IMR-90 (cell line): ENCODE data around the gene PSMB2. TPM values are rescaled to one million over a fixed set of nuclear protein-coding genes. Genes with fewer than 3 reads are reported as not detected.

Experiments
- ATAC-seq: fragments of 200-7000 bp; cut with Tn5 transposase; 2 replicates; pipeline ENCODE4 v1.9.1; 2020; ENCODE audit warnings: low read depth, mild to moderate bottlenecking, moderate library complexity
- BruUV-seq: library from RNA; stranded (reverse); fragments of 400-500 nt; replicated peaks from 2 replicates; lab custom pipeline; 2021; lab: Mats Ljungman, UMichigan
- CTCF ChIA-PET: fragments of 300-600 bp; formaldehyde crosslinking; extraction: SDS; loops from one replicate; lab custom pipeline; 2021; ENCODE audit warnings: antibody characterized with exemption; lab: Yijun Ruan, JAX
- POLR2A ChIA-PET: fragments of 300-600 bp; sonication (Branson Sonifier 250); formaldehyde crosslinking; loops from one replicate; lab custom pipeline; 2022; ENCODE audit warnings: antibody characterized with exemption; ENCODE audit not compliant: unreplicated experiment; lab: Charles Lee
- DNase-seq: peaks from one replicate; pipeline ENCODE4 v3.0.0; 2013
- H2AFZ ChIP-seq: replicated peaks from 2 replicates; pipeline ENCODE3; 2013; ENCODE audit warnings: low read length, mild to moderate bottlenecking; ENCODE audit not compliant: poor library complexity
- H2AK5ac ChIP-seq: 2 replicates; pipeline ENCODE4 v1.6.1; 2013; ENCODE audit warnings: low read depth, low read length, inconsistent platforms
- H2AK9ac ChIP-seq: replicated peaks from 2 replicates; pipeline ENCODE3; 2013; ENCODE audit warnings: mild to moderate bottlenecking, low read depth, low read length, moderate library complexity; ENCODE audit not compliant: poor library complexity
- H2BK120ac ChIP-seq: 2 replicates; pipeline ENCODE4 v1.6.1; 2013; ENCODE audit warnings: low read depth, low read length, inconsistent platforms
- H2BK15ac ChIP-seq: 3 replicates; pipeline ENCODE4 v1.6.1; 2013; ENCODE audit warnings: low read depth, low read length, inconsistent platforms
- H2BK20ac ChIP-seq: 2 replicates; pipeline ENCODE4 v1.6.1; 2013; ENCODE audit warnings: low read depth, mild to moderate bottlenecking, inconsistent platforms, low read length, moderate library complexity
- H2BK5ac ChIP-seq: 2 replicates; pipeline ENCODE4 v1.6.1; 2013; ENCODE audit warnings: mild to moderate bottlenecking, low read depth, low read length, inconsistent platforms; ENCODE audit not compliant: poor library complexity, severe bottlenecking
- H3K14ac ChIP-seq: replicated peaks from 2 replicates; pipeline ENCODE4 v1.6.1; 2013; ENCODE audit warnings: low read depth, low read length, inconsistent platforms
- H3K18ac ChIP-seq: 2 replicates; pipeline ENCODE4 v1.6.1; 2013; ENCODE audit warnings: low read depth, low read length, control low read depth
- H3K23ac ChIP-seq: 2 replicates; pipeline ENCODE4 v1.6.1; 2013; ENCODE audit warnings: low read depth, low read length, inconsistent platforms
- H3K27ac ChIP-seq: 2 replicates; pipeline ENCODE4 v1.5.1; 2013; ENCODE audit warnings: mild to moderate bottlenecking, control low read depth, low read length; ENCODE audit not compliant: insufficient read depth
- H3K27me3 ChIP-seq: 2 replicates; pipeline ENCODE4 v1.6.1; 2013; ENCODE audit warnings: low read length; ENCODE audit not compliant: control insufficient read depth, insufficient read depth
- H3K36me3 ChIP-seq: 2 replicates; pipeline ENCODE4 v1.6.1; 2013; ENCODE audit warnings: low read length, mixed read lengths; ENCODE audit not compliant: control insufficient read depth, insufficient read depth
- H3K4ac ChIP-seq: 2 replicates; pipeline ENCODE4 v1.6.1; 2013; ENCODE audit warnings: low read depth, low read length, inconsistent platforms
- H3K4me1 ChIP-seq: 2 replicates; pipeline ENCODE4 v1.6.1; 2013; ENCODE audit warnings: low read length, mixed read lengths; ENCODE audit not compliant: control insufficient read depth, insufficient read depth
- H3K4me2 ChIP-seq: 2 replicates; pipeline ENCODE4 v1.6.1; 2013; ENCODE audit warnings: low read depth, mild to moderate bottlenecking, control low read depth, low read length, moderate library complexity
- H3K4me3 ChIP-seq: 2 replicates; pipeline ENCODE4 v1.5.1; 2013; ENCODE audit warnings: low read depth, mild to moderate bottlenecking, control low read depth, low read length, moderate library complexity; ENCODE audit not compliant: insufficient read depth
- H3K56ac ChIP-seq: 2 replicates; pipeline ENCODE4 v1.6.1; 2013; ENCODE audit warnings: low read length, inconsistent platforms; ENCODE audit not compliant: insufficient read depth; ENCODE audit errors: extremely low read depth
- H3K79me1 ChIP-seq, 2 experiments: 2 replicates each; pipeline ENCODE4 v1.6.1; 2013; ENCODE audit warnings: low read length in 2 of 2, inconsistent platforms in 1 of 2, low read depth in 1 of 2
- H3K9ac ChIP-seq: 2 replicates; pipeline ENCODE4 v1.6.1; 2013; ENCODE audit warnings: low read depth, low read length, control low read depth
- H3K9me1 ChIP-seq: 2 replicates; pipeline ENCODE4 v1.6.1; 2013; ENCODE audit warnings: low read length, inconsistent platforms; ENCODE audit not compliant: insufficient read depth
- H3K9me3 ChIP-seq: 2 replicates; pipeline ENCODE4 v1.6.1; 2013; ENCODE audit warnings: low read length; ENCODE audit not compliant: control insufficient read depth, insufficient read depth
- H4K20me1 ChIP-seq: 2 replicates; pipeline ENCODE4 v1.6.1; 2013; ENCODE audit warnings: low read length, inconsistent platforms; ENCODE audit not compliant: insufficient read depth
- H4K5ac ChIP-seq: 2 replicates; pipeline ENCODE4 v1.6.1; 2013; ENCODE audit warnings: mild to moderate bottlenecking, low read depth, low read length, control low read depth
- H4K8ac ChIP-seq, 2 experiments: 2 replicates each; pipeline ENCODE4 v1.6.1; 2013; ENCODE audit warnings: low read depth in 2 of 2, low read length in 2 of 2, control low read depth in 1 of 2, inconsistent platforms in 1 of 2
- H4K91ac ChIP-seq: 2 replicates; pipeline ENCODE4 v1.6.1; 2013; ENCODE audit warnings: low read depth, low read length, inconsistent platforms; ENCODE audit not compliant: insufficient read depth
- CEBPB ChIP-seq: IDR thresholded peaks from 2 replicates; pipeline ENCODE4 v1.6.1; 2012; ENCODE audit warnings: low read depth, low read length, improper control_type of control experiment
- FOS ChIP-seq: fragments of 150-350 bp; IDR thresholded peaks from 2 replicates; pipeline ENCODE4 v1.6.1; 2016; ENCODE audit warnings: low read depth, low read length
- MAZ ChIP-seq: IDR thresholded peaks from 2 replicates; pipeline ENCODE4 v1.6.1; 2012; ENCODE audit warnings: low read depth, mild to moderate bottlenecking, low read length, improper control_type of control experiment, moderate library complexity, borderline replicate concordance
- MXI1 ChIP-seq: IDR thresholded peaks from 2 replicates; pipeline ENCODE4 v1.6.1; 2012; ENCODE audit warnings: low read depth, mild to moderate bottlenecking, low read length, moderate library complexity, borderline replicate concordance
- NFE2L2 ChIP-seq: fragments of 150-350 bp; IDR thresholded peaks from 2 replicates; pipeline ENCODE4 v1.6.1; 2016; ENCODE audit warnings: low read depth, mild to moderate bottlenecking, low read length
- WGBS, 2 experiments: methylation state at CpG; one replicate each; pipeline versions ENCODE4 v1.1.5 to v1.1.7; 2013; ENCODE audit warnings: missing lambda C conversion rate in 2 of 2; ENCODE audit not compliant: insufficient read length in 1 of 2; ENCODE audit errors: extremely low coverage in 2 of 2; 5-methylcytosine and 5-hydroxymethylcytosine counted together
- dilution Hi-C: fragments of 300-500 bp; cut with HindIII; formaldehyde crosslinking; loops from one replicate; pipeline ENCODE4 v1.14.3; 2018; ENCODE audit warnings: low sequenced_read_pairs; ENCODE audit not compliant: unreplicated experiment
- in situ Hi-C: fragments of 300-500 bp; cut with MboI; formaldehyde crosslinking; loops from 3 replicates; pipeline ENCODE4 v1.14.3; 2019; ENCODE audit warnings: low sequenced_read_pairs, inconsistent platforms, mixed read lengths
- intact Hi-C: fragments of 100-400 bp; cut with micrococcal nuclease; formaldehyde crosslinking; loops from 2 replicates; pipeline ENCODE4 v1.10.0; 2022
- polyA plus RNA-seq, 3 experiments: library from polyadenylated mRNA; depleted of rRNA; stranded (reverse); fragments of >200 nt; gene quantifications; 2 replicates each; pipeline ENCODE4 v1.2.3, GENCODE V29; 2012; ENCODE audit warnings: low replicate concordance in 1 of 3
- total RNA-seq: library from RNA; depleted of rRNA; stranded (reverse); fragments of >200 nt; gene quantifications from 2 replicates; pipeline ENCODE4 v1.2.3, GENCODE V29; 2012
- TF ChIP-seq, protein P1 (sequence below): conservative IDR thresholded peaks from 2 replicates; pipeline ENCODE4 v1.5.1; 2012; ENCODE audit warnings: mild to moderate bottlenecking, low read depth, low read length, improper control_type of control experiment

PSMB2 gene
- total and polyA plus RNA-seq, 2 of the 4 experiments (the other 2 are of a cell fraction) = 23.8 to 86.2 TPM

DNA sequence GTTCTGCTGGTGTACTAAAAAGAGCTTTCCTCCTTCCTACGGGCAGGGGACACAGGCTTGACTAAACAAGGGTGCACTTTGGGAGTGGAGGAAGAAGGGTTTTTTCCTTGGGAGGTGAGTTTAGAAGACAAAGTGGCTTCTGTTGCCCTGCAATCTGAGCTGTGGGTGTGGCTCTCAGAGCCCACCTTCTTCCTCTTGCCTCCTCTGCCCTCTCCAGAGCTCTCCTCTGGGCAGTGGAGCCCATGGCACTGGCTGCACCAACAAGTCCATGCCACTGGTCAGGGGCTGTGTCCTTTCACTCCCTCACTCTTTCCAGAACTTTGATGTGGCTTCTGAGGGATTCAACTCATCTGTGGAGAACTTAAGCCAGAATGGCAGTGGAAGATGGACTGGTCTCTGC, 25.6 kb upstream of the PSMB2 start:
- Histone ChIP-seq H3K4me1 (no peaks in the 10 kb centered on the region), H3K23ac (no peak overlapping the region), H3K56ac (no peak overlapping the region), H3K4me3 (no peak overlapping the region), H3K18ac (no peak overlapping the region), H3K4me2 (no peak overlapping the region), H3K79me1 (no peaks in the 10 kb centered on the region), H4K20me1 (no peaks in the 10 kb centered on the region), H3K14ac (no peak overlapping the region), H3K9me3 (no peaks in the 10 kb centered on the region), H2AK9ac (no peak overlapping the region), H2BK120ac (no peak overlapping the region), H2BK20ac (no peak overlapping the region), H2BK15ac (no peak overlapping the region), H3K27me3 (peaks cover 16% of the 10 kb centered on the region), H2AFZ (no peak overlapping the region), H3K36me3 (no peaks in the 10 kb centered on the region), H4K91ac (no peak overlapping the region), H3K9ac (no peak overlapping the region), H2AK5ac (no peak overlapping the region), H2BK5ac (no peak overlapping the region), H3K4ac (no peak overlapping the region), H3K9me1 (no peaks in the 10 kb centered on the region), H4K8ac (no peak overlapping the region), H4K5ac (no peak overlapping the region), H3K27ac (no peak overlapping the region)
- dilution Hi-C loops (no loop called here), intact Hi-C loops (no loop called here), in situ Hi-C loops (no loop called here)
- ChIA-PET POLR2A (no interaction called here), CTCF (no interaction called here)
- TF ChIP-seq MAZ (no peak), NFE2L2 (no peak), FOS (no peak), CEBPB (no peak), MXI1 (no peak)
- TF ChIP-seq, protein P1, sequence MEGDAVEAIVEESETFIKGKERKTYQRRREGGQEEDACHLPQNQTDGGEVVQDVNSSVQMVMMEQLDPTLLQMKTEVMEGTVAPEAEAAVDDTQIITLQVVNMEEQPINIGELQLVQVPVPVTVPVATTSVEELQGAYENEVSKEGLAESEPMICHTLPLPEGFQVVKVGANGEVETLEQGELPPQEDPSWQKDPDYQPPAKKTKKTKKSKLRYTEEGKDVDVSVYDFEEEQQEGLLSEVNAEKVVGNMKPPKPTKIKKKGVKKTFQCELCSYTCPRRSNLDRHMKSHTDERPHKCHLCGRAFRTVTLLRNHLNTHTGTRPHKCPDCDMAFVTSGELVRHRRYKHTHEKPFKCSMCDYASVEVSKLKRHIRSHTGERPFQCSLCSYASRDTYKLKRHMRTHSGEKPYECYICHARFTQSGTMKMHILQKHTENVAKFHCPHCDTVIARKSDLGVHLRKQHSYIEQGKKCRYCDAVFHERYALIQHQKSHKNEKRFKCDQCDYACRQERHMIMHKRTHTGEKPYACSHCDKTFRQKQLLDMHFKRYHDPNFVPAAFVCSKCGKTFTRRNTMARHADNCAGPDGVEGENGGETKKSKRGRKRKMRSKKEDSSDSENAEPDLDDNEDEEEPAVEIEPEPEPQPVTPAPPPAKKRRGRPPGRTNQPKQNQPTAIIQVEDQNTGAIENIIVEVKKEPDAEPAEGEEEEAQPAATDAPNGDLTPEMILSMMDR = no peak
- ATAC-seq (no peak), DNase-seq (no peak)
- no CpG with 5 or more reads among the region's 1 CpG for WGBS, 2 experiments
- BruUV-seq = no TSS peak
